ENCODE data around the gene ADGRG2.
"Not testable (repeated sequence)": the region's sequence is repeated elsewhere in the genome, so short reads cannot be mapped to it uniquely, and the experiment has no call there.

ADGRG2 gene

GRCh38 chrX:19086102-19086772 lies 36.0 kb downstream of the ADGRG2 start:
- DNase-seq, result no peak

GRCh38 chrX:19085666-19086065 lies 36.6 kb downstream of the ADGRG2 start:
- no peak for DNase-seq

GRCh38 chrX:19075754-19076153 lies 46.5 kb downstream of the ADGRG2 start:
- DNase-seq, result no peak

- no peak for DNase-seq
Measured at GRCh38 chrX:19072372-19072771, 49.9 kb downstream of the ADGRG2 start.

GRCh38 chrX:19070555-19070994 lies 51.7 kb downstream of the ADGRG2 start:
- DNase-seq, result no peak

- not testable (repeated sequence) for DNase-seq
Measured at GRCh38 chrX:19066987-19067386, 55.3 kb downstream of the ADGRG2 start.

GRCh38 chrX:19065535-19065934 lies 56.7 kb downstream of the ADGRG2 start:
- no peak for DNase-seq

GRCh38 chrX:19064175-19064574 lies 58.1 kb downstream of the ADGRG2 start:
- no peak for DNase-seq

GRCh38 chrX:19063030-19063429 lies 59.2 kb downstream of the ADGRG2 start:
- no peak for DNase-seq

- no peak for DNase-seq
Measured at GRCh38 chrX:19059067-19059466, 63.2 kb downstream of the ADGRG2 start.

GRCh38 chrX:19057856-19058255 lies 64.4 kb downstream of the ADGRG2 start:
- no peak for DNase-seq

GRCh38 chrX:19049110-19049509 lies 73.2 kb downstream of the ADGRG2 start:
- no peak for DNase-seq

GRCh38 chrX:19046343-19047215 lies 75.7 kb downstream of the ADGRG2 start:
- DNase-seq, result no peak

- no peak for DNase-seq
Measured at GRCh38 chrX:19040373-19040772, 81.9 kb downstream of the ADGRG2 start.

GRCh38 chrX:19034025-19034424 lies 88.2 kb downstream of the ADGRG2 start:
- DNase-seq, result no peak

GRCh38 chrX:19030805-19031204 lies 91.5 kb downstream of the ADGRG2 start:
- no peak for DNase-seq

- DNase-seq, result no peak
Measured at GRCh38 chrX:19028560-19028959, 93.7 kb downstream of the ADGRG2 start.

- DNase-seq, result no peak
Measured at GRCh38 chrX:19024366-19024765, 97.9 kb downstream of the ADGRG2 start.

GRCh38 chrX:19019996-19020395 lies 102.3 kb downstream of the ADGRG2 start:
- no peak for DNase-seq

- DNase-seq, result no peak
Measured at GRCh38 chrX:19017271-19017670, 105.0 kb downstream of the ADGRG2 start.

GRCh38 chrX:19016614-19017013 lies 105.7 kb downstream of the ADGRG2 start:
- not testable (repeated sequence) for DNase-seq

GRCh38 chrX:19007868-19008267 lies 114.4 kb downstream of the ADGRG2 start:
- no peak for DNase-seq

GRCh38 chrX:19007011-19007410 lies 115.3 kb downstream of the ADGRG2 start:
- DNase-seq, result no peak

GRCh38 chrX:19005909-19006308 lies 116.4 kb downstream of the ADGRG2 start:
- no peak for DNase-seq

All from stimulated activated CD4-positive, alpha-beta T cell treated with anti-CD3 and anti-CD28 coated beads, Interleukin-2, amount 100 ng/mL, for 24 hours (primary cell).